NCI-H2081 (cell line): ENCODE measurements around the gene NUCB2.
"Not testable (repeated sequence)": the region's sequence is repeated elsewhere in the genome, so short reads cannot be mapped to it uniquely, and the experiment has no call there.

Experiments
- DNase-seq, 2 experiments: peaks; one replicate each; lab custom pipeline; 2025; lab: John Stamatoyannopoulos, UW

NUCB2 gene

GRCh38 chr11:17276236-17277023 lies at the start of gene NUCB2:
TSS of gene NUCB2 (plus strand) at chr11:17276739. CDS start at chr11:17295324, 18,585 bp downstream.
- peak; percentile 95 to 96 for DNase-seq

- DNase-seq, result not testable (repeated sequence)
These were observed 48.2 kb upstream of the NUCB2 start for GRCh38 chr11:17228186-17228925.

- DNase-seq, result no peak
These were observed 46.9 kb upstream of the NUCB2 start for GRCh38 chr11:17229481-17230152.

- no peak for DNase-seq
These were observed 45.4 kb upstream of the NUCB2 start for GRCh38 chr11:17230867-17231851.

DNA sequence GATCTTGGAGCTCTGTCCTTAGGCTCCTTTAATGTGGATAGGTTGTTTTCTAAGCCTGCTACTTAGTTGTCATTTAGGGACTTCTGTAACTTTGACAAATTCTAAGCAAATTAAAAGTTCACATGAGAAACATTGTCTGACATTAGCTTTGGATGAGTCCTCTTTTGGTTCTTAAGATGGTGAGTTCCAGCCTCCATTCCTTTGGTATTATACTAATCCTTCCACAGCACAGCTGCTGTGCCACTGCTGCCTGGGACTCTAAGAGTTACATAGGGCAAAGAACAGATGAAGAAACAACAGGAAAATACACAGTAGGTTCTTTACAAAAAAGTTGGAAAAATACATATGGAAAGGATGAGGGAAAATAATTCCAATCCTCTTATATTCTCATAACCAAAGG lies 43.4 kb upstream of the NUCB2 start:
- DNase-seq, result no peak

DNA sequence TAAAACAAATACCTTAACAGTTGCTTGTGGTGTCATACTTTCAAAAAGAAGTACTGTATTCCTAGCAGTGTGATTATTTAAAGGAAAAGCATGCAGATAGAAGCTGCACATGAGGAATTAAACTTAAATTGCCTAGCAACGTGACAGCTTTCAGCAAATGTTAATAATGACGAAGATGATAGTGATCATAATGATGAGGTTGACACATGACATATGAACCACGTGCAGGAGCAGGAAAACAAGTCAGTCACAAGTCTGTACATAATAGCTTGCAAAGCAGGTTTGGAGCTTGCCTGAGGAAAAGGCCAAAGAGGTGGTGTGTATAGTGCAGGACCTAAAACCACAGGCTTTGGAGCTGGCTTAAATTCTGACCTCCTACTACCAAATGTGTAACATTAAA lies 38.2 kb upstream of the NUCB2 start:
- no peak for DNase-seq

- DNase-seq, result not testable (repeated sequence)
These were observed 36.6 kb upstream of the NUCB2 start for GRCh38 chr11:17239927-17240326.

DNA sequence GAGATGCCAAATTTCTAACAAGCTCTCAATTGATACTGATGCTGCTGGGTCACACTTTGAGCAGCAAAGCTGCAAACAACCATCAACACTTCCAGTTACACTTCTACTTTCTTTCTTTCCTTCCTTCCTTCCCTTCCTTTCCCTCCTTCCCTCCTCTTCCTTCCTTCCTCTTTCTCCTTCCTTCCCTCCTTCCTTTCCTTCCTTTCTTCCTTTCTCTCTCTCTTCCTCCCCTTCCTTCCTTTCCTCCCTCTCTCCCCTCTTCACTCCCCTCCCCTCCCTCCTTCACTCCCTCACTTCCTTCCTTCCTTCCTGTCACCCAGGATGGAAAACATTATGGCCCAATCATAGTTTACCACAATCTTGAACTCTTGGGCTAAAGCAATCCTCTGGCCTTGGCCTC lies 35.8 kb upstream of the NUCB2 start:
- no peak for DNase-seq

DNA sequence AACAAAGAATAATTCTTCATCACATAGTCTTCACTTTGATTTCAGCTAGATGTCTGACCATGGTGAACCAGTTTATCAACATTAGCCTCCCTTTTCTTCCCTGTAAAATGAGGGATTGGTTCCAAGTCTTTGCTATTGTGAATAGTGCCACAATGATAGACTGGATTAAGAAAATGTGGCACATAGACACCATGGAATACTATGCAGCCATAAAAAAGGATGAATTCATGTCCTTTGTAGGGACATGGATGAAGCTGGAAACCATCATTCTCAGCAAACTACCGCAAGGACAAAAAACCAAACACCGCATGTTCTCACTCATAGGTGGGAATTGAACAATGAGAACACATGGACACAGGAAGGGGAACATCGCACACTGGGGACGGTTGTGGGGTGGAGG lies 33.6 kb upstream of the NUCB2 start:
- not testable (repeated sequence) for DNase-seq

GRCh38 chr11:17244046-17244445 lies 32.5 kb upstream of the NUCB2 start:
- DNase-seq, result no peak

DNA sequence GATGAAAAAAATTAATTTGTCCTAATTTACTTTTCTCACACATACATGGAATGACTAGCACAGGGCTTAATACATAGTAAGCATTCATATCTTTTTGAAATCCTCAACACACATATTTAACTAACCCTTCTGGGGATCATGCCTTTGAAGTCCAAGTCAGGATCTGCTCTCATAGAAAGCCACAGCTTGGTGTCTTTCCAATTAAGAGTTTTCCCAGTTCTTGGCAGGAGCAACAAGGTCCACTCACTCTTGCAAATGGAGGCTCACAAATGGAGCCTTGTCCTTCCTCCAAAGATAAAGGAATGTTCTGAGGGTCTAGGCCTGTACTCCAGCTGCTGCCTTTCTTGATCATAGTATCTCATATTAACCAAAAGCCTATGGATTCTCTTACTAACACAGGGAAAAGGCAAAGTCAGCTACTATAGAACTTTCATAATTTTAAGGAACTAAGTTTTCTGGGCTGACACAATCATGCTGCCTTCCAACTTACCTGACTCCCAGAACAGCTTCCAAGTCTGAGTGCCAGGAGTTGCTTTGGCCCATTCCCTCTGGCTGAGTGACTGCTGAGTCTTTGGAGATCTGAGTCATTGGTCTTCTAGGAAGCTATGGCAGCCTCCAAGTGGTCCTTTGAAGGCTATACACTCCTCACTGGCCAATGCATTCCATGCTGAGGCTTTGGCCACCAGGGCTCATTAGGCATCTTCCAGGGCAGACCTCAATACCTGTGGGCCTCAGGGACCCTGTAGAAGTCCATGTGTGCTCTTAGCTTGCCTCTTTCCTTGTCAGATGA lies 25.8 kb upstream of the NUCB2 start:
- no peak for DNase-seq

- no peak for DNase-seq
These were observed 23.8 kb upstream of the NUCB2 start for GRCh38 chr11:17252704-17253103.

GRCh38 chr11:17256512-17256911 lies 20.0 kb upstream of the NUCB2 start:
- no peak for DNase-seq

DNA sequence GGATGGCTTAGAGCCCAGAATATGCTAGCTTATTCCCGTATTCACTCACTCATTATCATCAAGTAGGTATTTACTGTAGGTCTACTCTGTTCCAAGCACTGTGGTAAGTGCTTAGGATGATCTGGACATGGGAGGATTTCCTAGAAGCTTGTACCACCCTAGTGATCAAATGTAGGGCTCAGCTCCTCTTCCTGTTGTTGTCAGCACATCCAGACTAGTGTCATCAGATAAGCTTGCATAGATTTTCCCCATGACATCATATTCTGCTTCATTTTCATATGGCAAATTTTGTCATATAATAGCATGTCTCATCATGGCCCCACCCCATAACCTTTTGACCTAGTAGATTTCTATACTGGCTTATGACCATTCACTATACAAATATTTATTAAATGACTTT lies 19.3 kb upstream of the NUCB2 start:
- DNase-seq, result no peak

GRCh38 chr11:17258670-17259069 lies 17.9 kb upstream of the NUCB2 start:
- no peak for DNase-seq

- DNase-seq, result no peak
These were observed 17.0 kb upstream of the NUCB2 start for GRCh38 chr11:17259519-17259918.

- DNase-seq, result no peak
These were observed 16.5 kb upstream of the NUCB2 start for GRCh38 chr11:17260020-17260419.

- no peak for DNase-seq
These were observed 12.8 kb upstream of the NUCB2 start for GRCh38 chr11:17263769-17264168.

DNA sequence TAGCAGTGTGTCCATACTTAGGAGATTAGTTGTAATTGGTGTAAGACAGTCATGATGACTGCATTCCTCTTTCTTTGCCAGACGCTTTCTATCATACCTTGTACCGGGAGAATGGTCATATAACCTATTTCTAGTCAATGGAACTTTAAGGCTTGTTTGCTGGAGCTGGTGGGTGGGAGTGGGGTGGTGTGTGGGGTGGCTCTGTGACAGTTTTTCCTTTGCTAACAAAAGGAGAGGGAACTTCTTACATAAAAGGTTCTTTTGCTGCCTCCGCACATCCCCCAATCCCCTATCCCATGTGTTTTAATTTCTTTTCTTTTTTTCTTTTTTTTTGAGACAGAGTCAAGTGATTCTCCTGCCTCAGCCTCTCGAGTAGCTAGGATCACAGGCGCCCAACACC lies 9.8 kb upstream of the NUCB2 start:
- DNase-seq, result no peak

GRCh38 chr11:17267576-17267975 lies 9.0 kb upstream of the NUCB2 start:
- DNase-seq, result no peak

DNA sequence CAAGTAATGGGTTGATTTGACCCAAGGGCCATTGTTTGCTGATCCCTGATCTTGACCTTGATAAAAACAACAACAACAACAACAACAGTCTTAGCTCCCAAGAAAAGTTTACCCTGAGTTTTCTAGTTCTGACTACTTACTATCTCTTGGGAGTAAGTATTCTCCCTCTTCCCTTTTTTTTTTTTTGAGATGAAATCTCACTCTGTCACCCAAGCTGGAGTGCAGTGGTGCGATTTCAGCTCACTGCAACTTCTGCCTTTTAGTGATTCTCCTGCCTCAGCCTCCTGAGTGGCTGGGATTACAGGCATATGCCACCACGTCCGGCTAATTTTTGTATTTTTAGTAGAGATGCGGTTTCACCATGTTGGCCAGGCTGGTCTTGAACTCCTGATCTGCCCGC lies 8.0 kb upstream of the NUCB2 start:
- DNase-seq, result not testable (repeated sequence)
